ENCODE results near the gene OCLN.
A peak's percentile ranks its signal among the peaks of the same experiment; 100 is the strongest.
"Not testable (repeated sequence)": the region's sequence is repeated elsewhere in the genome, so short reads cannot be mapped to it uniquely, and the experiment has no call there.

OCLN gene

GRCh38 chr5:69491838-69492390 is 676 bp upstream of the OCLN start:
- DNase-seq = no peak

DNA sequence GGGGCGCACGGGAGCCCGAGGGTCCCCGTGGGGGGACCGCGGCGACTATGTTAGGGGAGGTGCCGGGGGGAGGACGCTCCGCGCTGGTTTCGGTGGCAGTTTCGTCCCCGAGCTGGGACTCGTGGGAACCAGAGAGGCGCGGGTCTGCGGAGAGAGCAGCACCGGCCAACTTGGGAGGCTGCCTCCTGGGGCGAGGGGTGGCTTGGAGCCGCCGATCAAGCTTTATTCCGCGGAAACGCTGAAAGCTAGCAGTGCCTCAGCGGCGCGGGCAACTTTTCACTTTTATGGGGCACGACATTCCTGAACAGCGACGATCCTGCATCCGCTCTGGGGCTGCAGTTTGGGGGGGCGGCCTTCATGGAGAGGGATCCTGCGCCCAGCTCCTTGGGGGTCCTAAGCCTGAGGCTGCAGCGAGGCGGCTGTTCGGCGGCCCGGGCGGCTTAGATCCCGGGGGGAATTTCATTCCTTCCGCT is 369 bp downstream of the OCLN start:
- peak; percentile 62 for DNase-seq

DNA sequence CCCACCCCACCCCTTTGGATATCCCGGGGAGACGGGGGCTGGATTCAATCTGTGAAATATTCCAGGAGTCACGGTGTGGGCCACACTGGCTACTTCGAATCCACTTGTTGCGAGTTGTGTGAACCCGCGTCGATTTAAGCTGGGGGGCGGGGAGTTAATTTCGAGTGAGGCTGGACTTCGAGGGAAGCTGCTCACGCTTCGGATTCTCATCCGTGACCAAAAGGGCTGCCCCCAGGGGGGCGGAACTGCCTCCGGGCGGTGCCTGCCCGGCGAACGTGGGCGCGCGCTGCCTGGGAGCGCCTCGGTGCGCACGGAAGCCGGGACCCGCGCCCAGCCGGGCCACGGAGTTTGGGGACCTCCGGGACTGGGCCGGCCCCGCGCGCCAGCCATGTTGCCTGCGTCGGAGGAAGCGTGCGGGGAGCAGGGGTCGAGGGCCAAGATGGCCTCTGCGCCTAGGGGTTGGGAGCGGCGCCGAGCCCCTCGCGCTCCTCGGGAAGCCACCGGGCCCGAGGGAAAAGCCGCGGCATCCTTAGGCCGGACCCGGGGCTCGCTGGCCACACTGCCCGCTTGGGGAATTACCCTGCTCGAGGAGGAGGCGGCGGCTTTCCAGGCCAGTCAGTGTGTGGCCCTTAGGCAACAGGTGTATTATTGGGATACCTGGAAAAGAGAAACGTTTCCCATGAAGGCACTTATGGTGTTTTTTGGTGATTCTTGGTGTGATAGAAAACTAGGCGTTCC is 975 bp downstream of the OCLN start:
- peak; percentile 50 for DNase-seq

DNA sequence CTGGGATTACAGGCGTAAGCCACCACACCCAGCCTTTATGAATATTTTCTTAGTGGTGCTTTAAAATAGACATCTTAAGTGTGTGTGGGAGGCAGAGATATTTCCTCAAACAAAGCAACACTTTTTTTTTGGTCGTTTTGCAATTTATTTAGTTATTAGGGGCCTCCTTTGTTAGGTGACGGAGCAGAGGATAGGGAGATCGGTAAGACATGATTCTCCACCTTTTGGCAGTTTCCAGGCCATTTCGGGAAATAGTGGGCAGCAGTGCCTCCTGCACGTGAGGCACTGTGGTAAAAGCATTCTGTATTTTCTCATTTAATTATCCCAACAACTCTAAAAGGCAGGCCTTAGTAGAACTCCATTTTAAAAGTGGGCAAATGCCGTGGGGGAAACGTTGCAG is 1.9 kb downstream of the OCLN start:
- DNase-seq = no peak

DNA sequence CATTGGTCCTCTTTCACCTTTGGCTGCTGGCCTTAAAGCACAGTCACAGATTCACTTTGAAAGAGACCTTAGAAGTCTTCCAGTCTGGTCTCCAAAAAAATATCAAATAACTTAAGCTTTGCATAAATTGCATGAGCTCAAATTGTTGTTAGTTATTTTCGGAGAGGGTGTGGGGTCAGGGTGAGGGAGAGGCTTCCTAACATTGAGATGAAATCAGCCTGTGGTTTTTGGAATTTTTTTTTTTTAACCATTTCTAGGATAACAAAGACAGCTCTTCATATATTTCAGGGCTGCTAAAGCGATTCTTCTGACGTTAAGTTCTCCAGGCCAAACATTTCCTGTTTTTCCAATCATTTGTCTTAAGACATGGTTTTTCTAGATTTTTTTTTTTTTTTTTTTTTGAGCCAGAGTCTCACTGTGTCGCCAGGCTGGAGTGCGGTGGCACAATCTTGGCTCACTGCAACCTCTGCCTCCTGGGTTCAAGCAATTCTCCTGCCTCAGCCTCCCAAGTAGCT is 4.5 kb downstream of the OCLN start:
- DNase-seq = no peak

GRCh38 chr5:69498384-69498783 is 5.8 kb downstream of the OCLN start:
- no peak for DNase-seq

- no peak for DNase-seq
Observed at GRCh38 chr5:69502367-69502766, 9.8 kb downstream of the OCLN start.

- no peak for DNase-seq
Observed at GRCh38 chr5:69502767-69503488, 10.3 kb downstream of the OCLN start.

- no peak for DNase-seq
Observed at GRCh38 chr5:69504036-69504435, 11.4 kb downstream of the OCLN start.

DNA sequence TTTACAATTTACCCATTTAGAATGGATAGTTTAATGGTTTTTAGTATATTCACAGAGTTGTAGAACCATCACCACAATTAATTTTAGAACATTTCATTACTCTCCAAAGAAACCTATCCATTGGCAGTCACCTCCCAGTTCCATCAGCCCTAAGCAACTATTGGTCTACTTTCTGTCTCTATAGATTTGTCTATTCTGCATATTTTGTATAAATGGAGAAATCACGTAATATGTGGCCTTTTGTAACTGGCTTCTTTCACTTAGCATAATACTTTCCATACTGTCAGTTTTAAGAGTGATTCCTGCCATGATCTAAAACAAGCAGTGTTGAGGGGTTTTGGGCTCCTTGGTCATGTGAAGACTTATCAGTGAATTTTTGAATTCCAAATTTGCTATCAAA is 12.7 kb downstream of the OCLN start:
- no peak for DNase-seq

GRCh38 chr5:69509212-69509611 is 16.6 kb downstream of the OCLN start:
- no peak for DNase-seq

- no peak for DNase-seq
Observed at GRCh38 chr5:69510694-69511093, 18.1 kb downstream of the OCLN start.

- DNase-seq = no peak
Observed at GRCh38 chr5:69512740-69513260, 20.2 kb downstream of the OCLN start.

DNA sequence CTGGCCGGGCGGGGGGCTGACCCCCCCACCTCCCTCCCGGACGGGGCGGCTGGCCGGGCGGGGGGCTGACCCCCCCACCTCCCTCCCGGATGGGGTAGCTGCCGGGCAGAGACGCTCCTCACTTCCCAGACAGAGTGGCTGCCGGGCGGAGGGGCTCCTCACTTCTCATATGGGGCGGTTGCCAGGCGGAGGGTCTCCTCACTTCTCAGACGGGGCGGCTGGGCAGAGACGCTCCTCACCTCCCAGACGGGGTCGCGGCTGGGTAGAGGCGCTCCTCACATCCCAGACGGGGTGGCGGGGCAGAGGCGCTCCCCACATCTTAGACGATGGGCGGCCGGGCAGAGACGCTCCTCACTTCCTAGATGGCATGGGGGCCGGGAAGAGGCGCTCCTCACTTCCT is 23.0 kb downstream of the OCLN start:
- DNase-seq = not testable (repeated sequence)

GRCh38 chr5:69516769-69517168 is 24.2 kb downstream of the OCLN start:
- no peak for DNase-seq

DNA sequence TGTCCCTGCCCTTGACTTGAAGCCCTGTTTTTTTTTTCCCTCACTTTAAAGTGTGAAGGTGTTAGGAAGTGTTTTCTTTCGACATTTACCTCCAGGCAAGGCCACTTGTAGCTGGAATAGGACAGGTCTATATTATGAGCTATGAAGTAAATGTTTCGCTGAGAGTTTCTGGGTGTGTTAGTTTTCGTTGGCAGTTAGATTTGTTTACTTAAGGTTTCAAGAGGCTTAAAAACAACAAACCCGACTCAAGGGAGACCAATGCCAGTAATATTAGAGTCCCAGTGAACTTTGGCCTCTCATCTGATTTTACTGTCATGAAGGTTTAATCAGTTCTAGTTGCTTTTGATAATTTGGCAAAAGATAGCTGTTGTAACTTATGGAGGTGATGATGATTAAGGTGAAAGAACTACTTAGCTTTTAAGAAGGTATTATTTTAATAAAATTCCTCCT is 25.2 kb downstream of the OCLN start:
- peak; percentile 47 for DNase-seq

- DNase-seq = no peak
Observed at GRCh38 chr5:69519285-69519684, 26.7 kb downstream of the OCLN start.

GRCh38 chr5:69522035-69522434 is 29.4 kb downstream of the OCLN start:
- no peak for DNase-seq

DNA sequence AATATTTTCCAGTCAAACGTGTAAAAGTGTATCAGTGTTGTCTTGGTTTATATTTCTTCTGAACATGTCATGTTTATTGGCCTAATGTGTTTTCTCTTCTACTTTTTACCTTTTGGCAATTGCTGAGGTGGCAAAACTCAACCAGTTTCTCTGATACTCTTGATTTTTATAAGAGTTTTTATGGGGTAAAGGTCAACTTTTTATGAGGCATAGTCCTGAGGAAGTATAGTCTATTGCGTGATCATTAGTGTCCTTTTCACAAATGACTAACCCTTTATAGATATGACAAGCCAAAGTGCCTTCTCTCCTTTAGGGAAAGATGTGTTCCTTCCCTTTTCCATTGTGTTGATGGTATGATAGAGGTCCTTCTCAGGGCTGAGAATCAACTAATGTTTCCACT is 32.9 kb downstream of the OCLN start:
- no peak for DNase-seq

DNA sequence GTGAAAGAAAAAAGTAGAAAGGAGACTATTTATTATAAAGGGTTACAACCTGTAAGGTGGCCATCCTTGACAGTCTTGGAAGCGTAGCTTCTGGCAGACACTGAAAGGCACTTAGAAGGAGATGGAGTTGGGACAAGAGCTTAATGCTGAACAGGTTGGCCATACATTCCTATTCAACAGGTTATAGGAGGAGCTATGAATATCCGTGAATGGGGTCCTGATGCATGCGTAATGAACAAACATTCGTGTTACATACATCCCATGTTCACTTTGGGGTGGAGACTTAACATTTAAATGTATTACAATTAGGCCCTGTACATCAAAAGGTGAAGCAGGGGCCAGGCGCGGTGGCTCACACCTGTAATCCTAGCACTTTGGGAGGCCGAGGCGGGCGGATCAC is 34.1 kb downstream of the OCLN start:
- no peak for DNase-seq

GRCh38 chr5:69527128-69527770 is 34.7 kb downstream of the OCLN start:
- DNase-seq = no peak

- peak; percentile 1 for DNase-seq
Observed at GRCh38 chr5:69528035-69528434, 35.4 kb downstream of the OCLN start.

DNA sequence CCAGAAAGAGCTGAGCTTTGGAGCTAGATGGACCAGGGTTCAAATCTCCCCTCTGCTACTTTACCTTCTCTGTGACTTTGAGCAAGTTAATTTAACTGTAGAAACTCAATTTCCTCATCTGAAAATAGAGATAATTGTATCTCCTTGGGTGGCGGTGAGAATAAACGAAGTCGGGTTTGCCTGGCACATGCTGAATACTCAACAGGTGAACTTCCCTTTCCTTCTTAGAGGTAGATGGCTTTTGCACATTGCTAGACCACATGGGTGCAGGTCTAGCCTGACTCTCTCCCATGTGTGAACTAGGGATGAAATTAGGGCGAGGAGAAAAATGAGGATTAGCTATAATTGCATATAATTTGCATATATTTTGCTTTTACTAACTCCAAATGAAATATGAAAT is 36.0 kb downstream of the OCLN start:
- DNase-seq = no peak
